GM18909 (cell line): ENCODE results near the gene SYNJ2.

Experiments
- ATAC-seq: cut with Tn5 transposase; IDR thresholded peaks from one replicate; pipeline ENCODE4 v1.9.1; 2021; ENCODE audit warnings: mild to moderate bottlenecking; ENCODE audit not compliant: unreplicated experiment, poor library complexity

SYNJ2 gene

DNA sequence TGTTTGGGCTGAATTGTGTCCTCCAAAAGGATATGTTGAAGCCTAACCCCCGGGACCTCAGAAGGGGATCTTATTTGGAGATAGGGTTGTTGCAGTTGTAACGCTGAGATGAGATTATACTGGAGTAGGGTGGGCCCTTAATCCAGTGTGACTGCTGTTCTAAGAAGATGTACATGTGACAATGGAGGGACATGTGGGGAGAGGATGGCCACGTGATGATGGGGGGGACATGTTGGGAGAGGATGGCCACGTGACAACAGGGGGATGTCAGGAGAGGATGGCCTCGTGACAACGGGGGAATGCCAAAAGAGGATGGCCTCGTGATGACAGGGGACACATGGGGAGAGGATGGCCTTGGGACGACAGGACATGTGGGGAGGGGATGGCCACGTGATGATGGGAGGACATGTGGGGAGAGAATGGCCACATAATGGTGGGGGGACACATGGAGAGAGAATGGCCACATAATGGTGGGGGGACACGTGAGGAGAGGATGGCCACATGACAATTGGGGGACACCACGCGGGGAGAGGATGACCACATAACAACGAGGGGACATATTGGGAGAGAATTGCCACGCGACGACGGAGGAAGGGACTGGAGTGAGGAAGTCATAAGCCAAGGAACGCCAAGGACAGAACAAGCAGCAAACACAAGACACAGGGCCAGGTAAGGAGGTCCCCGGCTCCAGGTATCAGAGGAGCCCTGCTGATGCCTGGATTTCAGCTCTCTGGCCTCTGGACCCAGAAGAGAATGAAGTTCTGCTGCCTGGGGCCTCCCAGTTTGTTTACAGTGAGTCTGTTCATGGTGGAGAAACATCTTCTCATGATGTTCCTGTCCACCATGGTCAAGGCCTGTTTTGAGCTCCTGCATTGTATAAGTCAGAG, 29.2 kb downstream of the SYNJ2 start:
- no peak for ATAC-seq

DNA sequence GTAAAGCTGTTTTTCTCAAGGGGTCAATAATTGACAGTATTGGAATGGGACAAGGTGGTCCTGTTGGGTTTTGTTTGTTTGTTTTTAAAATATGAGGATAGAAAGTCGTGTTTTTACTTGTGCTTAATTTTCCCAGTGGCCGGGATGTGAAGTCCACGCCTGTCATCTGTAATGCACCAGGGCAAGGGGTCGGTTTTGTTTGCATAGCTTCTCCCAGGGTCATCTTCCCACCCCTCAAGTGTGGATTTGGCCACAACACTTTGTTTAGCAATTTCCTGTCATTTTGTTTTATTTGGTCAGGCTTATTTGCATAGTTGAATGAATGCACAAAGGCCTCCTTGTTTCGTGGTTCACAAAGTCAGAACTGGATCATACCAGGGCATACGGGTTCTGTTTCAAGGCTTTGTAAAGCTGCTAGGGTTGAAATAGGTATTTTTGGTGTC, 29.8 kb downstream of the SYNJ2 start:
- peak; percentile 29 for ATAC-seq

DNA sequence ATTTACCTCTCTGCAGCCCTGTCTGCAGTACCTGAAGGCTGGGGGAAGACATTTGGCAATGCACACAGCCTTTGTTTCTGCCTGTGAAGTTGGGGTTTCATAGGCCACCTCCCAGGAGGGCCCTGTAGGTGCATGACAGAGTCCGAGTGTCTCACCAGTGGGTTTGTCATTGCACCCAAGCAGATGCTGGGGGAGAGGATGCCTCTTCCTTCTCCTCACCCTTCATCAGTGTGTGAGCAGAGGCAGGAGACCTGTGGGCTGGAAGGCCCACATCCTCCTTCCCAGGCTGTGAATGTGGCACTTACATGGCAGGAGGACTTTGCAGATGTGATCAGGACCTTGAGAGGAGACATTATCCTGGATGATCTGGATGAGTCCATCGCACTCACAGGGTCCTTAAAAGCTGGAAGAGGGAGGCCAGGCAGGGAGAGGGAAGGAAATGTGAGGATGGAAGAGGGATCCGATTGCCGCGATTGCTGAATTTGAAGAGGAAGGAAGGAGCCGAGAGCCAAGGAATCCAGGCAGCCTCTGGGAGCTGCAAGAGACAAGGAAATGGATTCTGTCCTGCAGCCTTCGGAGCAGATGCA, 30.4 kb downstream of the SYNJ2 start:
- ATAC-seq: peak; percentile 47

DNA sequence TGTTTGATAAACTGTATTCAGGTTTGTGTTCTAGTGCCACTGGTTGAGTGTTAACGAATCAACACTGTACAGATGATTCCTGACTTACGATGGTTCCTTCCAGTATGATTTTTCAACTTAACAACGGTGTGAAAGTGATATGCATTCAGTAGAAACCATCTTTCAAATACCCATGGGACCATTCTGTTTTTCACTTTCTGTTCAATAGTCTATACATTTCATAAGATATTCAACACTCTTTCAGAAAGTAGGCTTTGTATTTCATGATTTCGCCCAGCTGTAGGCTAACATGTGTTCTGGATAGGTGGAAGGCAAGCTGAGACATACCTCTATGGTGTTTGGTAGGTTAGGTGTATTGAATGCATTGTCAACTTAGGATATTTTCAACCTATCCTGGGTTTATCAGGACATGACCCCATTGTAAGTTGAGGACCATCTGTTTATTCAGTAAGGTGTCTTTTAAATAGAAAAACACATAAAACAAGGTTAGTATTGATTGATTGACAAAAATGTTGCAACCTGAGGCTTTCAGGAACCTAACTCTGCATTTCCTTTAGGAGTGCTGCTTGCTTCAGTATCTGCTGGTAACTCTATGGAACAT, 32.3 kb downstream of the SYNJ2 start:
- no peak for ATAC-seq

DNA sequence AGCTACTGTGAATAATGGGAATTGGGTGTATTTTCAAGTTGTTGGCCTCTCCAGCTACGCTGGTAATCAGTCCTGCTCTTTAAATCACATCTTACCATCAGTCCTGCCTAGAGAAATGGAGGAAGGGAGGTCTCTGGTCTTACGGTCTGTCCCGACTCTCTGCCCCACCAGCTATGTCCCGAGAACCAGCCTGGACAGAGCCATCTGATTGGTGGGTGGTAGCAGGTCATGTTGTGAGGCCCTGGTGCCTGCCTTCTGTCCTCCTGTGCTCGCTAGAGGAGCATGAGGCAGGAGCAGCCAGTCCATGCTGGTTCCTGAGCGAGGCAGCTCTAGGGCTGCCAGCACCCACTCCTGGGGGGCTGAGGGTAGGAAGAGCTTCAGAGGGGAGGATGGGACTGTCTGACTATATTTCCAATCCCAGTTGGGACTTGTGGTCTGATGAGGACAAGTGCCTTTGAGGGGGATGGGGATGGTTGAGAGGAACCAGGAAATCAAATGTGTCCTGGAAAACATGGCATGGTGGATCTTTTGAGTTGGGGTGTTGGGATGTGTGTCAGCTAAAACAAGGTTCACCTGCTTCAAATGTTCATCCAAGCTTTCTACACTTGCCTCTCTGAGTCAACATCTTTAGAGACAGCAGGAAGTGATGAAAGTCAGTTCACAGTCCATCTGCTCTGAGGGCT, 33.0 kb downstream of the SYNJ2 start:
- no peak for ATAC-seq

DNA sequence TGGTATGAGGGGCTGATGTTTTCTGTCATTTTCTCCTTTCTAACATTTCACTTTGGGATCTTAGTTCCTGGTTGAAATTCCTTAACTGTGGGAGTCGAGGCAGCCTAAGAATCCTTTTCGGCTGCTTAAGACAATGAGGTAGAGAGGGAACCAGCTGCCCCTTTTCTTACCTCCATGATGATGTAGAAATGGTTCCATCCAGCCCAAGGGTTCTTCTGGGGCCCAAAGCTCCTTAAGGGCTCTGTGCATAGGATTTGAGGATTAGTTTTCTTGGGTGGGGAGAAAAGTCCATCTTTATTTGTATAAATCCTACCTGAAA, 33.5 kb downstream of the SYNJ2 start:
- ATAC-seq: no peak

DNA sequence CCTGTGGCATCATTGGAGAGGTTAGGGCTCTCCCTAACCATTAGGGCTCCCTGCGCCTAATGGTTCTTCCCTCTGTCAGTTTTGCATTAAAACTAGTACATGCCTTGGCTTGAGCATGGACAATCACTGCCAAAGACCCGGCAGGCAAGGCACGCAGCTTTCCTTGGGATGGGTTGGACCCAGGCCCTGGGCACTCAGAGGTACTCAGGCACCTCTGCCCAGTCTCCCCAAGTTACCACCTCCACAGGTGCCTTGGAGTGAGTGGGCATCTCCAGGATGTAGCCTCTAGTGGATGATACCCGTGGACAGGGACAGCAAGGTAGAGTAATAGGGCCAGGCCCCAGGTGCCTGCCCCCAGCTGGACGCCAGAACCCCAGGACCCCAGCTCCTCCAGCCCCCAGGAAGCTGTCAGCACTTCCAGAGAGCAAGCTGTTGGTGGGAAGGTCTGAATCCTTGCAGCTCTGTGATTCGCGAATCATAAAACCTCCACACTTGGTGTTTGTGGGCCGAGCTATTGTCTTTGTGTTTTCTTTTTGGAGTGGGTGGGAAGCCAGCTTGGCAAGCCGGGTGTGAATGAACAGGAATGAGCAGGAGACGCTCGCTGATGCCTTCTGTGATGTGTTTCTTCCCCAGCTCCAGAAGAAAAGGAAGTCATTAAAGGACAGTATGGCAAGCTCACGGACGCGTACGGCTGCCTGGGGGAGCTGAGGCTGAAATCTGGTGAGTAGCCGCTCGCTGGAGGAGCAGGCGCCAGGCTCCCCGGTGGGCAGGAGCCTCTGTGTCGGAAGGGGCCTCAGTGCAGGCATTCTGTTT, 35.1 kb downstream of the SYNJ2 start:
- no peak for ATAC-seq

DNA sequence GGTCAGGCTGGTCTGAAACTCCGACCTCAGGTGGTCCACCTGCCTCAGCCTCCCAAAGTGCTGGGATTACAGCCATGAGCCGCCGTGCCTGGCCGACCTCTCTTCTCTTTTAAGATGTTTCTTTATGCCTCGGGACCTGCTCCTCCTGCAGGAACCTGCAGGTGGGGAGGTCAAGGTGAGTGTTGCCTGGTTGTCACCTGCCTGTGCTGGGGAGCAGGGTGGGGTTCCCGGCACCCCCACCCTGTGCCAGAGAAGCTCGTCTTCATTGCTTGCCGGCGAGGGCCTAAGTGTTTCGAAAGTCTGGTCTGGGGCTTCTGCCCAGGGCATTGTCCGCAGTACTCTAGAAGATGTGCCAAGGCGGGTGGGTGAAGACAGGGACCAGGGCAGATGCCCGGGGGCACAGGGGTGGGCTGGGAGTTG, 36.0 kb downstream of the SYNJ2 start:
- no peak for ATAC-seq

DNA sequence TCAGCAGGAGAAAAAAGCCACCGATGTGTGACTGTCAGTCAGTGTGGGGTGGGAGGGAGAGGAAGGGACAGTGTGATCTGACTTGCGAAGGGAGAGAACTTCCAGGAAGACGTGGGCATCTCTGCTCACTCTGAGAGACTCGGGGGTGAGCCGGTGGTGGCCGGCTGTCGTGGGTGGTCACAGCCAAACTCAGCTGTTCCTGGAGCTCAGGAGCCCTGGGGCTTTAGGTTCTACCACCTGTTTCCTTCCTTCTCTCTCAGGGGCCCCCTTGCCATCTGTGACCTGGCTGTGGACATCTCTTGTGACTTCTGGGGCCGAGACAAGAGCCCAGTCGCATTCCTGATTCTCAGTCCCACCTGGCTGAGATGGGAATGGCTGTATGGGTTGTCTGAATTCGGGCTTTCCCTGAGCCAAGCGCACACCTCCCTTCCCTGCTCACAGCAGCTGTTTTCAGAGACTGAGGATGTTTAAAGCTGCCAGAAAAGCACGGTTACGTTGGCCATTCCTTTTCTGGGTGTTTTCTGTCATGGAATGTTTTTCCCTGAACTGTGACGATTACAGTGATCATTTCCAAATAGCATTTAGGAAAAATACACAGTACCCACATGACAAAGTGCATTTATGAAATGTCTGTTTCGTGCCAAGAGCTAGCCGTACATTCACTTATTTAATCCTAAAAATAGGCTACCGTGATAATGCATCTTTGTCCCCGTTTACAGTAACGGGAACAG, 36.5 kb downstream of the SYNJ2 start:
- no peak for ATAC-seq

DNA sequence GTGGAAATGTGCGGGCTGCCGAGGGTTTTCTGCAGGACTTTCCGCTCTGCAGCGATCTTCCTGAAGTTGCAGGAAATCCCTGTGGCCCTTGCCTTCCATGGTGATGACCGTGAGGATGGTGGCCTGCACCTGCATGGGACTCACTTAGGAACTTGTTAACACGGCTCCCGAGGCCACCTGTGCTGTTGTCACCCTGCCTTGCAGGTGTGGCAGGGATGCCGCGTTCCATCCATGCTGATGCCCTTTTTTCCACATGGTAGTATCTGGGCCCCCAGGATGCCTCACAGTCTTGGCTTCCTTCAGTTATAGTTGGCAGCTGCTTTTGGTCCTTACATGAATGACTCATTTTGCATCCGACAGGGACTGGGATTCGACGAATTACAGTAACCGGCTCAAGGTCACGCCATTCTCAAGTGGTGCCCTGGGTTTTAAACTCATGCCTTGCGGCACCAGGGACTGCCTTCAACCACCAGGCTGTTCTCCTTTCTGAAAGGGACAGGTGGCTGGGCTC, 37.2 kb downstream of the SYNJ2 start:
- no peak for ATAC-seq

DNA sequence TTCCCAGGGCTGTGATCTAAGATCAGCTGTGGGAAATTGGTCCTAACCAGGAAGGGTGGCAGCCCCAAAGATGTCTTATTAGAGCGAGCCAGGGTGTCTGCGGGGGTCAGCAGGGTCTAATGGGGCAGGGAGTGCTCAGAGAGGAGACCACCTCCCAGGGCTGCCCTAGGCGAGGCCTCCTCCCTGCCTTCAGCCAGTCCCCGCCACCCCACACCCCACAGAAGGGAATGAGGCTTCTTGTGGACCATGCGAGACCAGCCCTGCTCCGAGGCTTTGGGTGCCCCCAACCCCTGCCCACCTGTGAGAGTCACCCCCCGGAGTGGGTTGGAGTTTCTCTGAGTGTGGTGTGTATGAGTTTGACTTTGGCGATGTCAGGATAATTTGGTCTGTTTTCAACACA, 37.8 kb downstream of the SYNJ2 start:
- ATAC-seq: no peak

DNA sequence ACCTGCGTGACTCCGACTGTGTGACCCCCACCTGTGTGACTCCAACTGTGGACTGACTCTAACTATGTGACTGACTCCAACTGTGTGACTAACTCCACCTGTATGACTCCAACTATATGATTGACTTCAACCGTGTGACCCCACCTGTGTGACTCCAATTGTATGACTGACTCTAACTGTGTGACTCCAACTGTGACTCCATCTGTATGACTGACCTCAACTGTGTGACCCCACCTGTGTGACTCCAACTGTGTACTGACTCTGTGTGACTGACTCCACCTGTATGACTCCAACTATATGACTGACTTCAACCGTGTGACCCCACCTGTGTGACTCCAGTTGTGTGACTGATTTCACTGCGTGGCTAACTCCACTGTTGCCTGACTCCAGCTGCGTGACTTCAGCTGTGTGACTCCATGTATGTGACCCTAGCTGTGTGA, 38.6 kb downstream of the SYNJ2 start:
- no peak for ATAC-seq

DNA sequence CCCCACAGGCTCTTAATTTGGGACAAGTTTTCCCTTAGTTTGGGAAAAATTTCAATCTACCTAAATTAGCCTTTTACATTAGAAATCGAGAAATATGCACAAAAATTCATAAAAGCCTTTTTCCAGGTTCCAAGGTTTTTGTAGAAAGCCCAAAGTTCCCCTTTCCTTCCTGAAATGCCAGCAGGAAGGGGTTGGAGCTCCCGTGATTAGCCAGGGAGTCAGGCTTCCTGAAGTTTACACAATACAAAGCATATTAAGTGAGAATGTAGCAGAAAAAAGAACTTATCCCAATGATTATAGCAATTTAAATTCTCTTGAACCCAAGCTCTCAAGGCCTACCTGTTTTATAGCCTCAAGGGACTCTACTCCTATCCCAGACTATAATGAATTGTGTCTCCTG, 39.1 kb downstream of the SYNJ2 start:
- ATAC-seq: no peak

DNA sequence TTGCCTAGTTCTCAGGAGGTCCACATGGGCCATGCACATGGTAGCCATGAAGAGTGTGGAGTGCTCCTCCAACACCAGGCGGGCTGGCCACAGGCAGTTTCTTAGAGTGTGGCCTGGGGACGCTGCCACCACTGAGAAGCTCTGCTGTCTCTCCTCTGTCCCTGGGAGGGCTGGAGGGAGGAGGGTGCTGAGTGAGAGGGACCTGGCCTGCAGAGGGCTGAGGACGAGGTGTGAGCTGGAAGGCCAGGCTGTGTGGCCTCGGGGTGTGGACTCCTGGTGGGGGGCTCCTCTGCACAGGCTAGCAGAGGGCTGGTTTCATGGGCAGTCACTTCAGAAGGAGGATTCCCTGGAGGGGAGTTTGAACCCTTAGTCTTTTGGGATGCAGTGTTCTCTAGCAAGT, 39.7 kb downstream of the SYNJ2 start:
- no peak for ATAC-seq

DNA sequence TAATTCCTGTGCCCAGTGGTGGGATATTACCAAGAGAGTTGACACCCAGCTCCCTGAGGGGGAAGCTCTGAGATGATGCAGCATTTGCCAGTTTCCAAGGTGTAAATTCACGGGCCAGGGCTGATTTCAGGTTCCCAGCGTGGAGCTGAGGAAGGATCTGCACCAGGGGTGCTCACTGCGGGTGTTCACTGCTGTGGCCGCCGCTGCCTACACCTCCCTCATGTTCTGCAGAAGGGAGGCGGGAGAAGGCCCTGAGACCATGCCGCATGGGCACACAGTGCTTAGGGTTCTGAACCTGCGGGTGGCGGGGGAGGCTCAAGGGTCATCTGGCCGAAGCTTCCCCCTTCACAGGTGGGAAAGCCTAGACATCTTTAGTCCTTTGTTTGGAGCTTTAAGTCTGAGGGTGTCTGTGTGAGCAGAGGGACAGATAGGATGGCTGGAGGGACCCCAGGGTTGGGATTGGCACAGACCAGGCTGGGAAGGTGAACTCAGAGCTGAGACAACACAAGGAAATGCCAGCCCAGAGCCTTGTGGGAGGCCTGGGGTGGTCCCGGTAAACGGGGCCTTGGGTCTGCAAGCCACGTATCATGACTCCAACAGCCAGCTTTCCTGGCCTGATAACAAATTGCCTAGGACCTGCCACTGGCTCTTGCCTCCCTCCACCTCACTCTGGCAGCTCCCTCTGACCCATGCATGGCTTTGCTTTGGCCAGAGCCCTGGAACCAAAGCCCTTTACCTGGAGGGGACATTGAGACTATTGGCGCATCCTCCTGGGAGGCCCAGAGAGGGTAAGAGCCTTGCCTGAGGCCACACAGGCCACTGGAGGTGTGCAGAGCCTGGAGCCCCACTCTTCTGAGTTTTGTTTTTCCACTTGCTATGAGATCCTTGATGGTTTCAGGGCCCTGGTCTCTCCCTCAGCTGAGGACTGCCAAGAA, 40.4 kb downstream of the SYNJ2 start:
- ATAC-seq: no peak

DNA sequence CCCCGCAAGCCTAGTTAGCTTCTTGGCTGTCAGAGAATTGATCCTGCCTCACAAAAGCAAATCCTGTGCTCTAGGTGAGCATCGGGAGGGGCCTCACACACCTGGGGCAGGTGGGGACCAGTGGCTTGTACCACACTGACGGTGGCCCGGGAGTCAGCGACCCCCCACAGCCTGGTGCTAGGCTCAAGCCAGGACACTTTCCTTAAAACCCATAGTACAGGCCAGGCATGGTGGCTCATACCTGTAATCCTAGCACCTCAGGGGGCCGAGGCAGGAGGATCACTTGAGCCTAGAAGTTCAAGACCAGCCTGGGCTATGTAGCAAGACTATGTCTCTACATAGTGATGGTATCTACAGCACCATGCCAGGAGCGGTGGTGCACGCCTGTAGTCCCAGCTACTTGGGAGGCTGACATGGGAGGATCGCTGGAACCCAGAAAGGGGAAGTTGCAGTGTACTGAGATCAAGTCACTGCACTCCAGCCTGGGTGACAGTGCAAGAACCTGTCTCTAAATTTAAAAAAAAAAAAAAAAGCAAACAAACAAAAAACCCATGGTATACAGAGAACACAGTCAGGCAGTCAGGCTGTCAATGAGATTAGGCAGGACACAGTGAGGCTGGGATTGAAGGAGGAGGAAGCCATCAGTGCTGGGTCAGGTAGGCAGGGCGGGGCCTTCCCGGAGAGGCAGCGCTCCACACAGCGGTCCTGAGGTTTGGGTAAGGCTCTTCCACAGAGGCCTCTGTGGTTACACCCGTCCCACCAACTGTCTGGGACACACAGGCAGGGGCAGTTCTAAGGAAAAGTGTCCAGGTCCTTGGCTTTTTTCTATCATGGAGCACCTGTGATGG, 41.3 kb downstream of the SYNJ2 start:
- ATAC-seq: no peak

DNA sequence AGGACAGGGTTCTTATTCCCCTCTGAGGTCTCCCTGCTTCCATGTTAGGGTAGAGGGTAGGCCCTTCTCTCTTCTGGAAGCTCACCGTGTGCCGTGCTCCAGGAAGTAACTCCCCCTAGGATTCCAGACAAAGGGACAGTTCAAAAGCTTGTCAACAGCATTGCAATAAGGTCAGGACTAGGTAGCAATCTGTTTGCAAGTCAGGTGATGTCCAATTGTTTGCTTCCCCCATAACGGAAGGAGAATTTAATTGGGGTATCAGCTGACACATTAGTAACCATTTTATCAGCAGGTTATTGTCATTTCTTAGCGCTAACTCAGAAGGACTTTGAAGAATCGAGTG, 41.9 kb downstream of the SYNJ2 start:
- no peak for ATAC-seq
